HEK293T (cell line): Measurements from ENCODE around the gene SMAD3.

Source experiments
- ARNT ChIP-seq: fragments of 450-650 bp; IDR thresholded peaks from 2 replicates; pipeline ENCODE4 v1.6.1; 2017; ENCODE audit warnings: mild to moderate bottlenecking
- BHLHE40 ChIP-seq: fragments of 450-650 bp; IDR thresholded peaks from 2 replicates; pipeline ENCODE4 v1.6.1; 2016; ENCODE audit warnings: mild to moderate bottlenecking, moderate library complexity, borderline replicate concordance
- CTBP1 ChIP-seq: fragments of 450-650 bp; IDR thresholded peaks from 2 replicates; pipeline ENCODE4 v1.6.1; 2016; ENCODE audit warnings: borderline replicate concordance
- ELF4 ChIP-seq: fragments of 450-650 bp; IDR thresholded peaks from 2 replicates; pipeline ENCODE4 v1.6.1; 2017; ENCODE audit warnings: antibody characterized with exemption
- FOXA1 ChIP-seq: fragments of 450-650 bp; IDR thresholded peaks from 2 replicates; pipeline ENCODE4 v1.6.1; 2016; ENCODE audit warnings: mild to moderate bottlenecking
- FOXK2 ChIP-seq: fragments of 450-650 bp; IDR thresholded peaks from 2 replicates; pipeline ENCODE4 v1.6.1; 2016; ENCODE audit warnings: mild to moderate bottlenecking
- FOXM1 ChIP-seq: fragments of 450-650 bp; IDR thresholded peaks from 2 replicates; pipeline ENCODE4 v1.6.1; 2017; ENCODE audit warnings: mild to moderate bottlenecking, borderline replicate concordance
- HDGF ChIP-seq: fragments of 450-650 bp; IDR thresholded peaks from 2 replicates; pipeline ENCODE4 v1.6.1; 2017; ENCODE audit warnings: antibody characterized with exemption, borderline replicate concordance
- NFRKB ChIP-seq: fragments of 450-650 bp; IDR thresholded peaks from 2 replicates; pipeline ENCODE4 v1.6.1; 2016; ENCODE audit warnings: mild to moderate bottlenecking, moderate library complexity
- PKNOX1 ChIP-seq: fragments of 450-650 bp; IDR thresholded peaks from 2 replicates; pipeline ENCODE4 v1.6.1; 2016
- SP1 ChIP-seq: fragments of 450-650 bp; IDR thresholded peaks from 2 replicates; pipeline ENCODE4 v1.6.1; 2017
- SUZ12 ChIP-seq: fragments of 450-650 bp; IDR thresholded peaks from 2 replicates; pipeline ENCODE4 v1.6.1; 2016; ENCODE audit warnings: mild to moderate bottlenecking
- TARDBP ChIP-seq: fragments of 450-650 bp; IDR thresholded peaks from 2 replicates; pipeline ENCODE4 v1.6.1; 2016
- ZNF384 ChIP-seq: fragments of 450-650 bp; IDR thresholded peaks from 2 replicates; pipeline ENCODE4 v1.6.1; 2016

GRCh38 chr15:67240235-67241131 lies 175.1 kb downstream of the SMAD3 start:
- TF ChIP-seq SP1: no peak
- no peak for TF ChIP-seq ZNF384
- TF ChIP-seq FOXA1: no peak
- no peak for TF ChIP-seq SUZ12
- no peak for TF ChIP-seq ARNT
- no peak for TF ChIP-seq PKNOX1
- no peak for TF ChIP-seq TARDBP
- no peak for TF ChIP-seq HDGF
- TF ChIP-seq NFRKB: no peak
- TF ChIP-seq FOXM1: no peak
- TF ChIP-seq BHLHE40: no peak
- TF ChIP-seq FOXK2: no peak
- no peak for TF ChIP-seq ELF4
- no peak for TF ChIP-seq CTBP1
